Activated T-helper 17 cell treated with anti-CD3 and anti-CD28 coated beads, Interleukin-2, amount 50 U/mL, for 72 hours (primary cell): ENCODE results near the gene PPP2R2B. TPM values are rescaled to one million over a fixed set of nuclear protein-coding genes. Genes with fewer than 3 reads are reported as not detected.

ENCODE experiments used
- ATAC-seq: fragments of 150-1000 bp; cut with Tn5 transposase; replicated peaks from 2 replicates; pipeline ENCODE4 v1.10.0; 2021; ENCODE audit warnings: mild to moderate bottlenecking, moderate library complexity
- H3K27ac Mint-ChIP-seq: one replicate; pipeline ENCODE4 v1.8.0; 2022; ENCODE audit warnings: mixed read lengths
- H3K27me3 Mint-ChIP-seq: one replicate; pipeline ENCODE4 v1.8.0; 2022; ENCODE audit warnings: mixed read lengths
- H3K36me3 Mint-ChIP-seq: one replicate; pipeline ENCODE4 v1.8.0; 2022; ENCODE audit warnings: low read depth, mild to moderate bottlenecking, mixed read lengths
- H3K4me1 Mint-ChIP-seq: one replicate; pipeline ENCODE4 v1.8.0; 2022; ENCODE audit warnings: mixed read lengths
- H3K4me3 Mint-ChIP-seq: one replicate; pipeline ENCODE4 v1.8.0; 2022; ENCODE audit warnings: mild to moderate bottlenecking, mixed read lengths
- H3K9me3 Mint-ChIP-seq: one replicate; pipeline ENCODE4 v1.8.0; 2022; ENCODE audit warnings: mixed read lengths
- total RNA-seq, 2 donors: library from RNA; stranded (reverse); gene quantifications; one replicate each; pipeline ENCODE4 v1.2.3, GENCODE V29; 2022

PPP2R2B gene
- total RNA-seq, 2 donors from 2014 or later = 1.0 to 2.2 TPM

DNA sequence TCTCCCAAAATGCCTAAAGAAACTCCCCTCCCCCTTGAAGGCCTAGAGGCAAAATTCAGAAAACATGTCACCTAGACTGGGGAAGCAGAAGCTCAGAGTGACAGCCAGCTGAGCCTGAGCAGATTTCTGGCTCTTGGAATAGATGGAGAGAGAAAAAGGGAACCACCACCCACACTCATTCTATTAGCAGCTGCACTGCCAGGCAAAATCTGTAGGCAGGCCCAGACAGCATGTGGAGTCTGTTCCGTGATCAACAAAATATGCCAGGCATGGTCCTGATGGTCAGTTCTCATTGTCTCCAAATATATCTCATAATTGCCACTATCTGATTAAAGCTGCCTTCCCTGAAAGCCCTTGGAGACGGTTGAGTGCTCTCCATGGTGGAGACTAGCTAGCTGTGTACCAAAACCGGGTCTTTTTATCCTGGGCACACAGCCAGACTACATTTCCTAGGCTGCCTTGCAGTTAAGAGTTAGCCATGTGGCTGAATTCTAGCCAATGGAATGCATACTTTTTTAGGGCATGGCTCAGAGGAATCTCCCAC is 230.8 kb downstream of the PPP2R2B start:
- peaks cover 5% of the 10 kb centered on the region for H3K36me3 Mint-ChIP-seq
- H3K27ac Mint-ChIP-seq = no peak overlapping the region
- no peak overlapping the region for H3K4me3 Mint-ChIP-seq
- ATAC-seq = no peak
- no peaks in the 10 kb centered on the region for H3K4me1 Mint-ChIP-seq
- H3K27me3 Mint-ChIP-seq = no peaks in the 10 kb centered on the region
- H3K9me3 Mint-ChIP-seq = no peaks in the 10 kb centered on the region

DNA sequence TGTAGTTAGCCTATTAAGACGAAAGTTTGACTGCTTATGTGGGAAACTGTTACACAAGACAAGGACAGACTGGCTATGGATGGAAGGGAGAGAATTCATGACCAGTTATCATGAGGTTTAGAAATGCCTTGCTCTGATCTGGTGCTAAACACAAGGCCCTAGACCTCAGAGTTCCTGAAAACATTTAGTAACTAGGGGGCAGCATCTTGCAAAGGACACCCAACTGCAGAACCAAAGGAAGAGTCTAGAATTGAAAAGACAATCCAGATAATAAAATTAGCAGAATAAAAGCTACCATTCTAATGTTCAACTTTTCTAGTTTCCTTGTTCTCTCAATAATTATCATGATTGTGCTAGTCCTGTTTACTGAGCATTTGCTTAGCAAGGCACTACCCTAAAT is 232.1 kb downstream of the PPP2R2B start:
- peaks cover 5% of the 10 kb centered on the region for H3K36me3 Mint-ChIP-seq
- H3K27me3 Mint-ChIP-seq = no peaks in the 10 kb centered on the region
- no peaks in the 10 kb centered on the region for H3K4me1 Mint-ChIP-seq
- no peak overlapping the region for H3K4me3 Mint-ChIP-seq
- H3K9me3 Mint-ChIP-seq = no peaks in the 10 kb centered on the region
- H3K27ac Mint-ChIP-seq = no peak overlapping the region
- no peak for ATAC-seq

DNA sequence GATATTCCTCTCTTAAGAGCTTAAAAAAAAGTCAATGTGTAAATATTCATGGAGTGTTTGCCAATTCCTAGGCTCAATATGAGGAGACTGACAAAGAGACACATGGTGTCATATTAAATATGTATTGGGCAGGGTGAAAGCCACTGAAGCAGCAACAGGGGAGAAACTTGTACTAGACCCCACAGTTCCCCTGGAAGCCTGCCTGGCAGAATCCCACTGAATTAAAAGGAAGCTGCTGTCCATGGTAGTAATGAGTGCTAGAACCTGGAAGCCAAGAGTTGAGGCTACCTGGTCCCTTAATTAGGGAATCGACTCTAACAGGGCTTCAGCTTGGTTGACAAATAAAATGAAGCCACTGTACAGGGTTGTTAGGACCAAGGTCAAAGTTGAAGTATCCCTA is 233.2 kb downstream of the PPP2R2B start:
- Mint-ChIP-seq H3K27me3 (no peaks in the 10 kb centered on the region), H3K4me3 (no peak overlapping the region), H3K4me1 (no peaks in the 10 kb centered on the region), H3K27ac (no peak overlapping the region), H3K9me3 (no peaks in the 10 kb centered on the region), H3K36me3 (peaks cover 5% of the 10 kb centered on the region)
- ATAC-seq = no peak

DNA sequence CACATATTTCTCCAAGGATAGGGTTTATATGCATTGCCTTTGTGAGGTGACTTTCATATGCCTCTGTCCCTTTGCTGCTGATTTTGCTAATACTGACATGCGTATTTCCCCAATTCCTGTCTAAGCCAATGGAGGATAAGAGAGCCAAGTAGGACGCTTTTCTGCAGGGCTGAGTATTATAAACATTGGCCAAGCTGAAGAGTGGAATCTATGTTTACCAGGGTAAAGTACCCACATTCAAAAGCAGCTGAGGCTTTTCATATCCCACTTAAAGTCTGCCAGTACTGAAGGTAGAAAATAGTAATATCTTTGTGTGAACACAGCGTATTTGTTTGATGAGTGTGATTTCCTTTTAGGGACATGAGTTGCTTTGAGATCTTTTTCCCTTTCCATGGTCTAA is 233.7 kb downstream of the PPP2R2B start:
- H3K27me3 Mint-ChIP-seq = no peaks in the 10 kb centered on the region

DNA sequence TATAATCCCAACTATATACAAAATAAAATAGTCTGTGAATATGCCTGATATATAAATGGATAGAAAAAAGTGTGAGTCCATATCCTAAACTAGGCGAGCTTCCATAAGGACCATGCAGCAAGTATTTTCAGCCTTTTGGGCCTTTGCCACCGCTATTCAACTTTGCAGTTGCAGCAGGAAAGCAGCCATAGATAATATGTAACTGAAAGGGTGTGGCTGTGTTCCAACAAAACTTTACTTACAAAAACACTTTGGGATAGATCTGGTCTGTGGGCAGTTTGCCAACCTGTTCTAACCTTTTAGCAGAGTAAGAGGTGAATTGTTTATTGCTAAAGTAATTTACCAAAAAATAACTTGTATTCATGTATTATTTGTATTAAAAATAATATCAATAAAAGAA is 234.8 kb downstream of the PPP2R2B start:
- Mint-ChIP-seq H3K4me3 (no peak overlapping the region), H3K27ac (no peak overlapping the region), H3K36me3 (peaks cover 1% of the 10 kb centered on the region), H3K9me3 (no peaks in the 10 kb centered on the region), H3K27me3 (no peaks in the 10 kb centered on the region), H3K4me1 (no peaks in the 10 kb centered on the region)
- ATAC-seq = no peak

More for the DNA sequence above, 233.7 kb downstream of the PPP2R2B start:
- ATAC-seq = no peak
- no peak overlapping the region for H3K27ac Mint-ChIP-seq
- H3K4me1 Mint-ChIP-seq = no peaks in the 10 kb centered on the region
- peaks cover 5% of the 10 kb centered on the region for H3K36me3 Mint-ChIP-seq
- H3K4me3 Mint-ChIP-seq = no peak overlapping the region
- H3K9me3 Mint-ChIP-seq = no peaks in the 10 kb centered on the region

DNA sequence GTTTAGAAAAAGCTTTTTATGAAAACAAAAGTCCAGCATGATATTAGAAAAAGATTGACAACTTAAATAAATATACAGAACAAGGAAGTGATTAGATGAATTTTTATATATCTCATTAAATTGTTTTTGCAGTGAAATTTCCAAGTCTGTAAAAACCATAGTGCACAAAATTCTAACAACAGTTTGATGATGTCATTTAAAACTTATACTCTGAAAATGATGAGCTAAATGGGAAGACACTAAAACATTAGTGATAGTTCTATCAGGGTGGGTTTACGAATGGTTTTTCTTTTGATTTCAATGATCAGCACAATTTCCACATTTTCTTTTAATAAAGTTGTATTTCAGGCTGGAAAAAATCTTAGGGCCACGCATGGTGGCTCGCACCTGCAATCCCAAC is 236.1 kb downstream of the PPP2R2B start:
- ATAC-seq = no peak
- no peaks in the 10 kb centered on the region for H3K4me1 Mint-ChIP-seq

DNA sequence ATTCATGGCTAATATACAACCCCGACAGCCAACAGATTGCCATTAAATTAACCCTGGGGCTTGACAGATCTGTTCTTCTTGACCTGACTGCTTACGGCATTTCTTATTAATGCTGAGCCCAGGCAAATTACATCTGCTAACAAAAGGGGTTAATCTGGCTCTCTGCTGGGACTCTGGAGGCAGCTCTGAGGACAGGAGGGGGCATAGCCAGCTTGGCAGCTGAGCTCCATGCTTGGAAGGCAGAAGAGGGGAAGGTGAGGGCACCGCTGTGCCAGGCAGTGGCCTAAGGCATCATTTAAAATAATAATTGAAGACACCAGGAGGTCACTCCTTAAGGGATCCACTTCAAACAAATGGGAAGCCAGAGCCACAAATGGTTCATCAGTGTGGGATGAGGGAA is 236.6 kb downstream of the PPP2R2B start:
- no peaks in the 10 kb centered on the region for H3K9me3 Mint-ChIP-seq
- H3K4me1 Mint-ChIP-seq = no peaks in the 10 kb centered on the region
- ATAC-seq = no peak
- H3K4me3 Mint-ChIP-seq = no peak overlapping the region
- no peak overlapping the region for H3K27ac Mint-ChIP-seq
- peaks cover 8% of the 10 kb centered on the region for H3K36me3 Mint-ChIP-seq
- no peaks in the 10 kb centered on the region for H3K27me3 Mint-ChIP-seq

More for the DNA sequence above, 236.1 kb downstream of the PPP2R2B start:
- no peaks in the 10 kb centered on the region for H3K27me3 Mint-ChIP-seq
- no peaks in the 10 kb centered on the region for H3K9me3 Mint-ChIP-seq
- H3K4me3 Mint-ChIP-seq = no peak overlapping the region
- no peak overlapping the region for H3K27ac Mint-ChIP-seq
- peaks cover 7% of the 10 kb centered on the region for H3K36me3 Mint-ChIP-seq

DNA sequence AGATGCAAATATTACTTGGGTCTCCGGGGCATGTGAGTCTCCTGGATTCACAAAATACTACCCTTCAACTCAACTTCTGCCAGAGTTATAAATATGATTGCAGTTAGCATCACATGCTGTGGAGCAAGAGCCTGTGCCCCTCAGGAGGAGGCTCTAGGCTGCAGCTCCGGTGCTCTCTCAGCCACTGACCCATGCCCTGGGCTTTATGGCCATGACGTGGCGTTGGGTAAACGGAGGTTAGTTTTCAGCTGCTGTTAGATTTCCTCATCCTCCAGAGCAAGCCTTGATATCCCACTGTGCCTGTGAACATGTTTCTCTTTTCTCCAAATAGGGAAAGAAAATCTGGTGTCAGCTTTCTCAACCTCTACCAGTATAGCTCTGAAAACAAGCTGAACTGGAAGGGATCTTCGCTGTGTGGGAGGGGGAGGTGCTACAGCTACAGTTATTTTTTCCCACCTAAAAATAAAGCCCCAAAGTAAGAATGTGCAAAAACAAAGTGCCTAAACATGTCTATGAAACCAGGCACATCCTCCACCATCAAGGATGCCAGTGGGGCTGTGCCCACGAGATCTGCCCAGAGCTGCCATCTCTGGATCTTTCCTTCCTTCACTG is 238.2 kb downstream of the PPP2R2B start:
- no peaks in the 10 kb centered on the region for H3K27me3 Mint-ChIP-seq
- H3K27ac Mint-ChIP-seq = no peak overlapping the region
- H3K4me3 Mint-ChIP-seq = no peak overlapping the region
- no peaks in the 10 kb centered on the region for H3K4me1 Mint-ChIP-seq
- H3K36me3 Mint-ChIP-seq = peaks cover 8% of the 10 kb centered on the region
- H3K9me3 Mint-ChIP-seq = no peaks in the 10 kb centered on the region
- ATAC-seq = no peak

DNA sequence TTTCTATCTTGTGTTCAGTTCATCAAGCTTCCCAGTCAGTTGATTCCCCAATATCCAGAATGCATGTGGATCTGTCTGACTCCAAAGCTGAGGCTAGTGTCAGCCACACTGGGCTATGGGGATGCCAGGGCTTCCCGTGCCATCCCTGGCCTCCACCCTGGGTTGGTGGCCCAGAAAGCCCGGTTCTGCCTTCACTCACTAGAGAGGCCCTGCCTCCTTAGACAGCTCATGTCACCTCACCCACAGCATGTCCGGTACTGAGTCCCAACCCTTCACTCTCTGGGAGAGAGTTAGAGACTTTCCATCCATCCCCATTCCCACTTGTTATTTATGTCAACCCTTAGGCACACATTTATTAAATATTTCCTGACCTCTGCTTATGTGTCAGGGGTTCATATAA is 243.1 kb downstream of the PPP2R2B start:
- Mint-ChIP-seq H3K36me3 (peaks cover 13% of the 10 kb centered on the region), H3K4me1 (peaks cover 4% of the 10 kb centered on the region), H3K27me3 (no peaks in the 10 kb centered on the region), H3K9me3 (no peaks in the 10 kb centered on the region), H3K27ac (no peak overlapping the region), H3K4me3 (no peak overlapping the region)
- ATAC-seq = no peak

DNA sequence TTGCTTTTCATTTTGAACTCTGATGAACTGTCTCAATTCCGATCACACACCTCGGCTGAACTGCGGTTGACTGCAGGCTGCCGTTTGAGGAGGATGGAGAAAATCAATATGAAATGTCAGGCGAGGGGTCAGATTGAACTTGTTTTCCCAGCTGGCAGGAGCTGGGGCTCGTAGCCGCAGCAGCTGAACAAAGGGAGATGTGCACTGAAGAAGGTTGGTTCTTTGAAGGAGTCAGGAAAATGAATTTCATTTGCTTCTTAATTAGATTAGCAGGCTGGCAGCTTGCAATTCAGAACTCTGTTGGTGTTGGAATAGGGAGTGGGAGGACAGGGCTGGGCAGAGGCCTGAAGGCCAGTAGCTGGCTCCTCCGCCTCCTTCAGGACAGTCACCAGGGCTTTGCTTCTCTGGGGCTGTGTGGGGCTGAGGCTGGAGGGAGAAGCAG is 245.2 kb downstream of the PPP2R2B start:
- Mint-ChIP-seq H3K36me3 (peaks cover 13% of the 10 kb centered on the region), H3K4me3 (no peak overlapping the region), H3K27ac (no peak overlapping the region), H3K9me3 (no peaks in the 10 kb centered on the region), H3K27me3 (no peaks in the 10 kb centered on the region), H3K4me1 (peaks cover 4% of the 10 kb centered on the region)
- no peak for ATAC-seq

DNA sequence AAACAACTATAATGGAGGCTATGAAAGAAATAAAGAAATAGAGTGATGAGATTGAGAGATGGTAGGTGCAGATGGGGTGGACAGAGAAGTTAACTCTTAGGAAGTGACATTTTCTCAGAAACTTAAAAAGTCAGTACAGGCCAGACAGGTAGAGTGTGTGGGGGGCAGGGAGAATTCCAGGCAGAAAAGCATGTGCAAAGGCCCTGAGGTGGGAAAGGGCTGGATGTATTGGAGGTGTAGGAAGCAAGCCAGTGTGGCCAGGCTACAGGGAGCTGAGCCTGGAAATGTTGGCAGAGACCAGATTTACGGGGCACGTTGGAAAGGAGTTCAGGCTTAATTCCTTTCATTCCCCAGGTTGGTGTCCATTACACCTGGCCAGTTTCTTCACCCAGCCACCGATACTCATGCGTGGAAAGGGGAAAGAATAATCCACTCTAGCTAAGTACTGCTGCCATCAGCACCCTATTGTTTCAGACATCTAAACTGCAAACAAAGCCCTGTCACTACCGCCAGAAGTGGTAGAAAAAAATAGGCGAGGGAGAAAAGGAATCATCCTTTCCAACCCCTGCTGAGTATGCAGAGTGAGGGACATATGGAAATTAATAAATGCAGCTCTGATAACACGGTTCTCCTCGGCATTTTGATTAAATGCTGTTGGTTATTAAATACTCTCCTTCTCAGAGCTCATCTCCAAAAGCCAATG is 245.8 kb downstream of the PPP2R2B start:
- peaks cover 10% of the 10 kb centered on the region for H3K36me3 Mint-ChIP-seq
- H3K4me1 Mint-ChIP-seq = peaks cover 4% of the 10 kb centered on the region
- H3K27ac Mint-ChIP-seq = no peak overlapping the region

DNA sequence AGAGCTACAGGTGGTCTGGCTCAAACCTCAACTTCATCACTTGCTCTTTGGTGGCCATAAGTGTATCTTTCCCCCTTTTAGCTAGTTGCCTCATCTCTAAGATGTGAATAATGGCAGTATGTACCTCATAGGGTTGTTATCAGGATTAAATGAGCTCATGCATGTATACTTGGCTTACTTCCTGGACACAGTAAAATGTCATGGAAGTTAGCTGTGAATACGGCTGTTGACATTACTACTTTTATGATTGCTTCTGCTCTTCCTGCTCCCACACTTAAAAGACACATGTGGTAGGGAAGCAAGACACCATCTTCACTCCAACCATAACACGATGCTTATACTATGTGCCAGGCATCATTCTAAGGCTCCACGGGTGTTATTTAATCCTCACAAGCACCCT is 248.1 kb downstream of the PPP2R2B start:
- H3K4me3 Mint-ChIP-seq = no peak overlapping the region
- no peaks in the 10 kb centered on the region for H3K27me3 Mint-ChIP-seq
- H3K36me3 Mint-ChIP-seq = peaks cover 5% of the 10 kb centered on the region
- peaks cover 4% of the 10 kb centered on the region for H3K4me1 Mint-ChIP-seq
- H3K27ac Mint-ChIP-seq = no peak overlapping the region
- H3K9me3 Mint-ChIP-seq = no peaks in the 10 kb centered on the region
- no peak for ATAC-seq

More for the DNA sequence above, 245.8 kb downstream of the PPP2R2B start:
- Mint-ChIP-seq H3K27me3 (no peaks in the 10 kb centered on the region), H3K4me3 (no peak overlapping the region), H3K9me3 (no peaks in the 10 kb centered on the region)
- no peak for ATAC-seq

DNA sequence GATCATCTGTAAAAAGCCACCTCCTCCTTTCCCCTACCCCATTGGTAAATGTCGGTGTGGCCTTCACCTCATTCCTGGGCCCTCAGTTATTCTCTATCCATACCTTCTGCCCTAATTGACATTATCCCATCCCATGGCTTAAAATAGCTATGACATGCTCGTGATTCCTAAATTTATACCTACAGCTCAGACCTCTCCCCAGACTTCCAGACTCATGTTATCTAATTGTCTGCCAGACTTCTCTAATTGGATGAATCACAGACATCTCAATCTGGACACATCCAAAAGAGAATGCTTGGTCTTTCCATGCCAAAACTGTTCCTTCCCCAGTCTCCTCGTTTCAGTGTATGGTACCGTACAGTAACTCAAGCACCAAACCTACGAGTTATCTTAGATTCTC is 249.6 kb downstream of the PPP2R2B start:
- Mint-ChIP-seq H3K27me3 (no peaks in the 10 kb centered on the region), H3K36me3 (peaks cover 5% of the 10 kb centered on the region), H3K9me3 (no peaks in the 10 kb centered on the region), H3K27ac (no peak overlapping the region), H3K4me3 (no peak overlapping the region), H3K4me1 (peaks cover 4% of the 10 kb centered on the region)
- ATAC-seq = no peak

DNA sequence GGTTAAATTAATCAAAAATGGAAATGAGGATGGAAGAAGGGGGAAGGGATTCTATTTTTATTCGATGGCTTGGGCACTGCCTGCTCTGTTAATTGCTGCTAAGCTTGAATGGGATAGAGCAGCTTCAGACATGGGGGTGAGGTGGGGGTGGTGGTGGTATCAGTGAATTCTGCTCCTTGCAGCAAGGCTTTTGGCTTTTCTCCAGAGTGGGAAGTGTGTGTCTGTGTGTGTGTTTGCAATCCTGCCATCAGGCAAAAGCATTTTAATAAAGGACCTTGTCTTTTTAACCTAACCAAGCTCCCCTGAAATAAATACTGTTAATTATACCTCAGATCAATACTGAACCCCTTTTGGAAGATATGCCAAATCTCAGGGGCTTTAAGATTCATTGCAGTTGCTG is 251.6 kb downstream of the PPP2R2B start:
- ATAC-seq = no peak
- Mint-ChIP-seq H3K4me1 (no peaks in the 10 kb centered on the region), H3K27ac (no peak overlapping the region), H3K36me3 (no peaks in the 10 kb centered on the region), H3K27me3 (no peaks in the 10 kb centered on the region), H3K9me3 (no peaks in the 10 kb centered on the region), H3K4me3 (no peak overlapping the region)

DNA sequence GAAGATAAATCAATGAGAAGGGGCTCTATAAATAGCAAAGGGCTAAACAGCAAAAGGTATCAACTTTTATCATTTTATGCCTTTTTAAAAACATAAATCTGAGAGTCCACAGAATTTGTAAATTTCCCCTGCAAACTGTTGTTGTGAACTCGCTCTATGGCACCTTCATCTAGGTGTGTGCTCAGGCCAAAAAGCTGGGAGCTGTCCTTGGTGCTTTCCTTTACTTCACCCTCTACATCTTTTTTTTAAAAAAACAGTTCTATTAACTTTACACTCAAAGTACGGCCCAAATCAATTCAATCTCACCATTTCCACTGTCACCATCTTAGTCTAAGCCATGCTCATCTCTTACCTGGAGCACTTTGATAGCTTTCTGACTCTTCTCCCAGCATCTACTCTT is 254.4 kb downstream of the PPP2R2B start:
- Mint-ChIP-seq H3K27me3 (no peaks in the 10 kb centered on the region), H3K4me1 (no peaks in the 10 kb centered on the region), H3K36me3 (no peaks in the 10 kb centered on the region), H3K27ac (no peak overlapping the region), H3K9me3 (no peaks in the 10 kb centered on the region), H3K4me3 (no peak overlapping the region)
- no peak for ATAC-seq
